ENCODE measurements around the gene BMF.

The BMF gene

GRCh38 chr15:40092256-40092978 is 16.3 kb downstream of the BMF start:
- no peaks in the 10 kb centered on the region for H3K27me3 ChIP-seq (ENCODE audit: low read depth, low read length)
- peaks cover 0 to 14% of the 10 kb centered on the region in 2 donors for H3K36me3 ChIP-seq (ENCODE audit: control insufficient read depth in 1 of 2, insufficient read depth in 2 of 2, low read length in 2 of 2)
- no peaks in the 10 kb centered on the region for H3K9me3 ChIP-seq (ENCODE audit: control insufficient read depth in 1 of 2, low read length in 2 of 2)
- no peak overlapping the region for H3K27ac ChIP-seq (ENCODE audit: low read length)
- H3K4me3 ChIP-seq (ENCODE audit: low read depth in 1 of 2, low read length in 2 of 2), result peak overlapping the region in 1 of 2 donors; percentile 23
- H3K4me1 ChIP-seq (ENCODE audit: control insufficient read depth in 1 of 2, insufficient read depth in 2 of 2, low read length in 2 of 2), result peaks cover 31 to 56% of the 10 kb centered on the region in 2 donors

- no peak overlapping the region for H3K27ac ChIP-seq (ENCODE audit: low read length)
Observed at GRCh38 chr15:40091861-40092255, 16.8 kb downstream of the BMF start.

DNA sequence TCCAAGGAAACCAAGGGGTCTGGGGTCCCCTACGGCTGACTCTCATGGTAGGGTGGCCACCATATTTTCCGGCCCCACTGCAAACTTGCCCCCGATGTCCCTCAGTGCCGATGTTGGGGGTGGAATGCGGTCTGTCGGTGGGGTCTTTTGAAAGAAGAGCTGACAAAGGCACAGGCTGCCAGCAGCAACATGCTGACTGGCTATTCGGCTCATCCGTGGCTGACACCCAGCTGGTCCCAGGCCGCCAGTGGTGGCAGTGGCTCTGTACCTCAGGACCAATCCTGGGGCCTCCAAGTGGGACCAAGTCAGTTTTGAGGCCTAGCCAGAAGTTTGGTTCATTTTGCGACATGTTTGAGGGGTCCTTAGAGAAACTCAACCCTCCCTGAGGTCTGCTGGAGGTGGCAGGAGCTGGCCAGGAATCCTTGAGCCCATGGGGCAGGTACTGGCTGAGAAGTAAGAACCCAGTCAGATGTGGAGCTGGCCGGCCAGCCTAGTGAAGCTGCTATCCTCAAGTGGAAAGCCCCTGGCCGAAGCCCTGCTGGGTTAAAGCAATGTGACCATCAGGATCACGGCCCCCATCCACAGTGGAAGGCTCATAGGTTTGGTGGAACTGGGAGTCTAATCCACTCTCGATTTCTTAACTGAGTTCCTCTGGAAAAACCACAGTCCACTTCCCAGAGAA is 17.8 kb downstream of the BMF start:
- no peaks in the 10 kb centered on the region for H3K9me3 ChIP-seq (ENCODE audit: control insufficient read depth in 1 of 2, low read length in 2 of 2)
- no peaks in the 10 kb centered on the region for H3K27me3 ChIP-seq (ENCODE audit: low read depth, low read length)
- H3K27ac ChIP-seq (ENCODE audit: low read length), result no peak overlapping the region
- H3K4me1 ChIP-seq (ENCODE audit: control insufficient read depth in 1 of 2, insufficient read depth in 2 of 2, low read length in 2 of 2), result peaks cover 23 to 50% of the 10 kb centered on the region in 2 donors
- no peak overlapping the region for H3K4me3 ChIP-seq (ENCODE audit: low read depth in 1 of 2, low read length in 2 of 2)
- peaks cover 0 to 14% of the 10 kb centered on the region in 2 donors for H3K36me3 ChIP-seq (ENCODE audit: control insufficient read depth in 1 of 2, insufficient read depth in 2 of 2, low read length in 2 of 2)

More at GRCh38 chr15:40091861-40092255, 16.8 kb downstream of the BMF start:
- H3K4me3 ChIP-seq (ENCODE audit: low read depth in 1 of 2, low read length in 2 of 2), result no peak overlapping the region
- peaks cover 0 to 14% of the 10 kb centered on the region in 2 donors for H3K36me3 ChIP-seq (ENCODE audit: control insufficient read depth in 1 of 2, insufficient read depth in 2 of 2, low read length in 2 of 2)
- H3K4me1 ChIP-seq (ENCODE audit: control insufficient read depth in 1 of 2, insufficient read depth in 2 of 2, low read length in 2 of 2), result peaks cover 25 to 53% of the 10 kb centered on the region in 2 donors
- H3K9me3 ChIP-seq (ENCODE audit: control insufficient read depth in 1 of 2, low read length in 2 of 2), result no peaks in the 10 kb centered on the region
- H3K27me3 ChIP-seq (ENCODE audit: low read depth, low read length), result no peaks in the 10 kb centered on the region

GRCh38 chr15:40088929-40089755 is 19.5 kb downstream of the BMF start:
- no peaks in the 10 kb centered on the region for H3K27me3 ChIP-seq (ENCODE audit: low read depth, low read length)
- H3K27ac ChIP-seq (ENCODE audit: low read length), result no peak overlapping the region
- H3K4me1 ChIP-seq (ENCODE audit: control insufficient read depth in 1 of 2, insufficient read depth in 2 of 2, low read length in 2 of 2), result peaks cover 20 to 43% of the 10 kb centered on the region in 2 donors
- no peaks in the 10 kb centered on the region for H3K9me3 ChIP-seq (ENCODE audit: control insufficient read depth in 1 of 2, low read length in 2 of 2)
- H3K4me3 ChIP-seq (ENCODE audit: low read depth in 1 of 2, low read length in 2 of 2), result no peak overlapping the region
- H3K36me3 ChIP-seq (ENCODE audit: control insufficient read depth in 1 of 2, insufficient read depth in 2 of 2, low read length in 2 of 2), result peaks cover 0 to 14% of the 10 kb centered on the region in 2 donors

DNA sequence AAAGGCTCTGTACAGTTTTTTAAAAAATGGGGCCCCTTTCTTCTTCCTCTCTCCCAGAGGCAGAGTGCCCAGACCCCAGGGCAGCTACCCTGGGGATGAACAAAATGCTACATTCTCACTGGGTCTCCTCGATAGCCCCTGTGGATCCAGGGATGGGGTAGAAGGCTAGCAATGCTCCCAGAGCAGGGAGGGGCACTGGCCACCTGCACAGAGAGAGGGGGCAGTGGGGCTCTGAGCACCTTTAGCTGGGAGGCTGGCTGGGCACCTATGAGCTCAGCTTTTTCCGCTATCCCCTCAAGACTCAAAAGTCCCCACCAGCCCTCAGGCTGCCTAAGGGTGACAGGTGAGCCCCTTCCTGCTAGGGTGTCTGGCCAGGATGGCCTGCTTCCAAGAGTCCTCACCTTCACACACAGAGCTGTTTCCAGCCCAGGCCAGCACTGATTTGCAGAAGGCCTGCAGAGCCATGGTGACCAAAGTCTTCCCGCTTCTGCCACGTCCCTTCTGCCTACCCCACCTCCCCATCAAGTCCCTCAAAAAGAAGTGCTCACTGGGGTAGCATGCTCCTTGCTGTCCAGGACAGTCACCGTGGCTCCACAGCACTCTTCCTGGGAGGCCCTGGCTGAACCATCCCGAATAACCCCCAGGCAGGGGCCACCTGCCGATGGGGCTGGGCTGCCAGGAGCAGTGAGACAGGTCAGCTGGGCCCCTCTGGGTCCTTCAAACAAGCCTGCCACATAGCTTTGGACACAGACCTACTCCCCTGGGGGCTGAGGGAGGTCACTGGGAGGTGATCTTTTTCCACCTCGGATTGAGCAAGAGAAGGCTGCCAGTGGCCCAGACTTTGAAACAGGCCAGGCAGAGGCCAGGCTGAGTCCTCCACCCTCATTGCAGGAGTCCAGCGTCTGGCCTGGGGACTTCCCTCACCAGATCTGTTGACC is 20.4 kb downstream of the BMF start:
- peaks cover 0 to 14% of the 10 kb centered on the region in 2 donors for H3K36me3 ChIP-seq (ENCODE audit: control insufficient read depth in 1 of 2, insufficient read depth in 2 of 2, low read length in 2 of 2)
- no peak overlapping the region for H3K4me3 ChIP-seq (ENCODE audit: low read depth in 1 of 2, low read length in 2 of 2)
- H3K27me3 ChIP-seq (ENCODE audit: low read depth, low read length), result no peaks in the 10 kb centered on the region
- H3K27ac ChIP-seq (ENCODE audit: low read length), result no peak overlapping the region
- no peaks in the 10 kb centered on the region for H3K9me3 ChIP-seq (ENCODE audit: control insufficient read depth in 1 of 2, low read length in 2 of 2)
- peaks cover 16 to 34% of the 10 kb centered on the region in 2 donors for H3K4me1 ChIP-seq (ENCODE audit: control insufficient read depth in 1 of 2, insufficient read depth in 2 of 2, low read length in 2 of 2)

DNA sequence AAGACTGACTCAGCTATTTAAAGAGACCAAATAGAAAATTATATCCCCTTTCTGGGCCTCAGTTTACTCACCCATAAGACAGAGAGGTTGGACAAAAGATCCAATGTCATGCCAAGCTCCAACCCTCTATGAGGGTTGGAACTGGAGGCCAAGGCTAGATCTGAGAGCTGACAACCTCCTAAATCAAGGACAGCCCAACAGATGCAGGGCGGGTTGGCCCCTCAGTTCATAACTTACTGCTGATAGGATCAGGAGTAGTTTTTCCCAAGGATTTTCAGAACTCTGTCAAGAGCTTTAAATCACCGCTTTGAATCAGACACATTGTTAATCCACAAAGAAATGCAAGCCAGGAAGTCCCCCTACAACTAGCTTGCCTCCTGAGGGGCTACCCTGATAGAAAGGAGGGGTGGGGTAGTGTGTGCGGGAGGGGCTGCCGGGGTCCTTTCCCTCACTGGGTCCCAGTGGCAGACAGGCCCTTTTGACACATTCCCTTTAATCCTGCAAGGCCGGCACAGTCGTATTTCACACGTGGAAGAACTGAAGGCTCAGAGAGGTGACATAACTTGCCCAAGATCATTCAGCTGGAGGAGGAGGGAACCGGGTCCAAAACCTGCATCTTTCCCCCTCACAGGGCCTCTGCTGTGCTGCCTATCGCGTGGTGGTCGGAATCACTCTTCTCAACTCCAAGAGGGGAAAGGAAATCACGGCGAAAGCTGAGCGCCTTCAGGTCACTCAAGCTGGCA is 21.4 kb downstream of the BMF start:
- peaks cover 0 to 14% of the 10 kb centered on the region in 2 donors for H3K36me3 ChIP-seq (ENCODE audit: control insufficient read depth in 1 of 2, insufficient read depth in 2 of 2, low read length in 2 of 2)
- H3K27ac ChIP-seq (ENCODE audit: low read length), result no peak overlapping the region
- no peak overlapping the region for H3K4me3 ChIP-seq (ENCODE audit: low read depth in 1 of 2, low read length in 2 of 2)
- H3K4me1 ChIP-seq (ENCODE audit: control insufficient read depth in 1 of 2, insufficient read depth in 2 of 2, low read length in 2 of 2), result peaks cover 15 to 31% of the 10 kb centered on the region in 2 donors
- H3K9me3 ChIP-seq (ENCODE audit: control insufficient read depth in 1 of 2, low read length in 2 of 2), result no peaks in the 10 kb centered on the region
- H3K27me3 ChIP-seq (ENCODE audit: low read depth, low read length), result no peaks in the 10 kb centered on the region

DNA sequence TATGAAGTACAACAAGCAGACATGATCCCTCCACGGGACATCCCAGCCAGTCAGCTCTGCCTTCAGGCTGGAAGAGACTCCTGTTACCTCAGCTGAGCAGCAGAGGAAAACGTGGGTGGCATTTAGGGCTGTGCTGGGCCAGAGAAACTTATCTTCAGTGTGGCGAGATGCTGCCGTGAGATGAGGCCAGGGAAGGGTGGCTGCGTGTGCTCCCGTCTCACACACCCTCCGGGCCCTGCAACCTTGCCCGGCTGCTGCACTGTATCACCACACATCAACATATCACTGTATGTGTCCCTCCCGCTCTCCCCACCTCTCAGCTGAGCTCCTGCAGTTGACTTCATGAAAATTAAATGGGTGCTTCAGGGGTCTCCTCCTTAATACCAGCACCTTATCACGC is 23.4 kb downstream of the BMF start:
- Histone ChIP-seq H3K36me3 (ENCODE audit: control insufficient read depth in 1 of 2, insufficient read depth in 2 of 2, low read length in 2 of 2) (peaks cover 0 to 5% of the 10 kb centered on the region in 2 donors), H3K4me3 (ENCODE audit: low read depth in 1 of 2, low read length in 2 of 2) (no peak overlapping the region), H3K4me1 (ENCODE audit: control insufficient read depth in 1 of 2, insufficient read depth in 2 of 2, low read length in 2 of 2) (peaks cover 20 to 27% of the 10 kb centered on the region in 2 donors), H3K9me3 (ENCODE audit: control insufficient read depth in 1 of 2, low read length in 2 of 2) (no peaks in the 10 kb centered on the region), H3K27ac (ENCODE audit: low read length) (no peak overlapping the region), H3K27me3 (ENCODE audit: low read depth, low read length) (no peaks in the 10 kb centered on the region)

GRCh38 chr15:40084650-40085049 is 24.0 kb downstream of the BMF start:
- Histone ChIP-seq H3K27me3 (ENCODE audit: low read depth, low read length) (no peaks in the 10 kb centered on the region), H3K4me1 (ENCODE audit: control insufficient read depth in 1 of 2, insufficient read depth in 2 of 2, low read length in 2 of 2) (peaks cover 22 to 27% of the 10 kb centered on the region in 2 donors), H3K9me3 (ENCODE audit: control insufficient read depth in 1 of 2, low read length in 2 of 2) (no peaks in the 10 kb centered on the region), H3K4me3 (ENCODE audit: low read depth in 1 of 2, low read length in 2 of 2) (no peak overlapping the region), H3K36me3 (ENCODE audit: control insufficient read depth in 1 of 2, insufficient read depth in 2 of 2, low read length in 2 of 2) (no peaks in the 10 kb centered on the region), H3K27ac (ENCODE audit: low read length) (no peak overlapping the region)

DNA sequence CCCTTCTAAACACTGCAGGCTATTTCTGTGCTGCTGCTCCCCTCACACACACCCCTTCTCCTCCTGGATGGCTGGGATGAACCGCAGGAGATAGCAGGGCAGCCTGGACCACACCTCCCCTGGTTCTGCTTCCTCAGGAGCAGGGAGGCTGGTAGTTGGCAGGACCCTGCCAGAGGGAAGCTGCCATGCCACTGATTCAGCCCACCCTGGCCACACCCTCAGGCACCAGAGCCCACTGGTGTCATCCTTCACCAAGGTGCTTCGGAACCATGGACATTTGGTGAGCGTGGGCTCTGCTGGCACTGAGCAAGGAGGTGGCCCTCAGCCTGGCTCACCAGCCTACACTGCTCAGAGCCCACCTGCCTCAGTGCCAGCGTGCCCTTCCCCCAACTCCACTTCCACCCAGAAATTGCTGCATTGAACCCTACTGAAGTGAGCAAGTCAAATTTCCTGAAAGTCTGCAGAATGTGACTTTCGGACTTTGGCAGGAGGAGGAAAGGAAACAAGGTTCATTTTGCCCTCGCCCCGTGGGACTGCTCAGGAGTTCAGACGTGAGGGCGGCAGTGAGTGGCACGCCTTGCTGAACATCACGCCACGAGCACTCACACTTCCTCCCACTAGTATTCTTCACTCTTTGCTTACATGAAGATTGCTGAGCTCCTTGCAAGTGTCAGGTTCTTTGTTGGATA is 26.3 kb downstream of the BMF start:
- Histone ChIP-seq H3K27me3 (ENCODE audit: low read depth, low read length) (no peaks in the 10 kb centered on the region), H3K4me1 (ENCODE audit: control insufficient read depth in 1 of 2, insufficient read depth in 2 of 2, low read length in 2 of 2) (peaks cover 15 to 22% of the 10 kb centered on the region in 2 donors), H3K36me3 (ENCODE audit: control insufficient read depth in 1 of 2, insufficient read depth in 2 of 2, low read length in 2 of 2) (no peaks in the 10 kb centered on the region), H3K4me3 (ENCODE audit: low read depth in 1 of 2, low read length in 2 of 2) (peak overlapping the region; percentile 46 to 54), H3K9me3 (ENCODE audit: control insufficient read depth in 1 of 2, low read length in 2 of 2) (no peaks in the 10 kb centered on the region), H3K27ac (ENCODE audit: low read length) (peak overlapping the region; percentile 84)

Measured in muscle layer of duodenum (tissue), 2 donors.